AG04449 (cell line): Measurements from ENCODE around the gene MTHFD1L.

ENCODE experiments used
- CTCF ChIA-PET: fragments of 350-600 bp; formaldehyde crosslinking; extraction: SDS; loops from one replicate; lab custom pipeline; 2021; ENCODE audit warnings: antibody characterized with exemption; lab: Yijun Ruan, JAX
- POLR2A ChIA-PET: fragments of 400-600, 350-600 bp; formaldehyde crosslinking; extraction: SDS; loops from one replicate; lab custom pipeline; 2020; ENCODE audit warnings: antibody characterized with exemption, inconsistent platforms; lab: Yijun Ruan, JAX
- DNase-seq: peaks from one replicate; pipeline ENCODE4 v3.0.0-alpha.2; 2010; ENCODE audit warnings: low read depth, low spot score
- H3K4me3 ChIP-seq: 2 replicates; pipeline ENCODE4 v1.5.1; 2011; ENCODE audit warnings: low read depth, mild to moderate bottlenecking, control low read depth, low read length
- TF ChIP-seq, protein P1 (sequence below): IDR thresholded peaks from one replicate; pipeline ENCODE4 v1.5.1; 2011; ENCODE audit warnings: mild to moderate bottlenecking, moderate library complexity, low read length, control low read depth, inconsistent platforms; ENCODE audit not compliant: insufficient read depth; ENCODE audit errors: missing control alignments

MTHFD1L gene

GRCh38 chr6:151139524-151139923 is 274.0 kb downstream of the MTHFD1L start:
- ChIA-PET CTCF (no interaction called here), POLR2A (no interaction called here)
- no peak overlapping the region for H3K4me3 ChIP-seq
- DNase-seq: no peak
- TF ChIP-seq, protein P1, sequence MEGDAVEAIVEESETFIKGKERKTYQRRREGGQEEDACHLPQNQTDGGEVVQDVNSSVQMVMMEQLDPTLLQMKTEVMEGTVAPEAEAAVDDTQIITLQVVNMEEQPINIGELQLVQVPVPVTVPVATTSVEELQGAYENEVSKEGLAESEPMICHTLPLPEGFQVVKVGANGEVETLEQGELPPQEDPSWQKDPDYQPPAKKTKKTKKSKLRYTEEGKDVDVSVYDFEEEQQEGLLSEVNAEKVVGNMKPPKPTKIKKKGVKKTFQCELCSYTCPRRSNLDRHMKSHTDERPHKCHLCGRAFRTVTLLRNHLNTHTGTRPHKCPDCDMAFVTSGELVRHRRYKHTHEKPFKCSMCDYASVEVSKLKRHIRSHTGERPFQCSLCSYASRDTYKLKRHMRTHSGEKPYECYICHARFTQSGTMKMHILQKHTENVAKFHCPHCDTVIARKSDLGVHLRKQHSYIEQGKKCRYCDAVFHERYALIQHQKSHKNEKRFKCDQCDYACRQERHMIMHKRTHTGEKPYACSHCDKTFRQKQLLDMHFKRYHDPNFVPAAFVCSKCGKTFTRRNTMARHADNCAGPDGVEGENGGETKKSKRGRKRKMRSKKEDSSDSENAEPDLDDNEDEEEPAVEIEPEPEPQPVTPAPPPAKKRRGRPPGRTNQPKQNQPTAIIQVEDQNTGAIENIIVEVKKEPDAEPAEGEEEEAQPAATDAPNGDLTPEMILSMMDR: no peak

- no peak overlapping the region for H3K4me3 ChIP-seq
- ChIA-PET POLR2A (no interaction called here), CTCF (no interaction called here)
- TF ChIP-seq, protein P1: no peak
- no peak for DNase-seq
Measured at GRCh38 chr6:151140767-151141166, 275.3 kb downstream of the MTHFD1L start.

- DNase-seq: no peak
- H3K4me3 ChIP-seq: no peak overlapping the region
- ChIA-PET POLR2A (no interaction called here), CTCF (interaction anchor here (0.6 kb wide), 1 partner anchor 411 kb away, joined by 3 read pairs; no protein-coding TSS in a partner anchor)
- TF ChIP-seq, protein P1: no peak
Measured at GRCh38 chr6:151141685-151142084, 276.2 kb downstream of the MTHFD1L start.

DNA sequence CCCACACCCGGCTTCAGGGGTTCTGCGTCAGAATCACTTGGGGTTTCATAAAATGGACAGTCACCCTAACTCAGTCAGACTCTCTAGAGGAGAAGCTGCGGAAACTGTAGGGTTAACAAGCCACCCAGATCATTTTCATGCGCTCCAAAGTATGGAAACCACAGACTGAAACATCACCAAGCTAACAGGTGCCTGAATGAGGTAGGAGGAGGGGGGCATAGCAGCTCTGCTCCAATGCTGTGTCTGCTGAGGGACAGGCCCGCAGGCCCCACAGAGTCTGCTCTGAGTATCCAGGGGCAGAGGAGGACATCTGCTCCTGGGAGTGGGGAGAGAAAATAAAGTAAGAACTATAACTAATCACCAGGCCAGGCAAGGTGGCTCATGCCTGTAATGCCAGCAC is 277.2 kb downstream of the MTHFD1L start:
- TF ChIP-seq, protein P1: no peak
- CTCF ChIA-PET: no interaction called here
- no peak for DNase-seq
- POLR2A ChIA-PET: no interaction called here
- no peak overlapping the region for H3K4me3 ChIP-seq

DNA sequence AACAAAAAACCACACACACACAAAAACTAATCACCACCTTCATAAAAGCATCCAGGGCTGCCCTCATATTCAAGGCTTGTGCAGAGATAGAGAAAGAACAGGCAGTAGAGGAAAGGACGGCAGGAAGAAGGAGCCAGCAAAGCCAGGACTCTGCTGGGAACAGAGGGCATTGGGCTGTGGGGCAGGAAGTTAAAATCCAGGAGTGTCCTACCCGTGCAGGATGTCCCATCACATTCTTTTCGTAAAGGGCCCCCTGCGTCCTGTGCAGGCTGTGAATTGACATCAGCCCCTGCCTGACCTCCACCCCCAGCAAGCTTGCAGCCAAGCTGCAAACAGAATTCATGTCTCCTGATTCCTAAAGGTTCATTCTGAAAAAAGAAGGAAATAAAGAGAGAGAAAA is 277.8 kb downstream of the MTHFD1L start:
- no peak for DNase-seq
- H3K4me3 ChIP-seq: no peak overlapping the region
- ChIA-PET POLR2A (no interaction called here), CTCF (no interaction called here)
- TF ChIP-seq, protein P1: no peak

DNA sequence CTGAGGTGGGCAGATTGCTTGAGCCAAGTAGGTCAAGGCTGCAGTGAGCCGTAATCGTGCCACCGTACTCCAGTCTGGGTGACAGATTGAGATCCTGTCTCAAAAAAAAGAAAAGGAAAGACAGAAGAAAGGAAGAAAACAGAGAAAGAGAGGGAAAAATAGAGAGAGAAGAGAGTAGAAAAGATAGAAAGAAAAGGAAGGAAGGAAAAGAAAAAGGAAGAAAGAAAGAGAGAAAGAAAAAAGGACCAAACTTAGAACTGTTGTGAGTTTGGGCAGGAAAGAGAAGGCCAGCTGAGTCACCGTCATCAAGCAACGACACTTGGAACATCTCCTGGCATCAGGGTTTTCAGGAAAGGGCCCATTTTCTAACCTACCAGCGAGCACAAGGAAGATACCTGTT is 278.3 kb downstream of the MTHFD1L start:
- no peak overlapping the region for H3K4me3 ChIP-seq
- TF ChIP-seq, protein P1: no peak
- ChIA-PET CTCF (no interaction called here), POLR2A (no interaction called here)
- no peak for DNase-seq
